Measurements from ENCODE around the gene ATOH8.

The ATOH8 gene
- long read RNA-seq = 0 reads

- DNase-seq (ENCODE audit: low read depth in 1 of 2, low spot score in 1 of 2) = peak in 1 of 2 experiments; percentile 75
- Histone ChIP-seq H3K27ac (replicated peaks) (no peak within 1 kb of the TSS), H3K27me3 (ENCODE audit: insufficient read depth, poor library complexity, severe bottlenecking) (peaks cover 32% of the 10 kb centered on the region), H3K4me3 (replicated peaks; ENCODE audit: insufficient read depth, low read length) (peak within 1 kb of the TSS; percentile 53)
- TF ChIP-seq SPI1 (IDR thresholded peaks at IDR 0.05; ENCODE audit: borderline replicate concordance, low read depth) = no peak
- TF ChIP-seq POLR2AphosphoS5 (IDR thresholded peaks at IDR 0.05; ENCODE audit: low read depth) = no peak
- TF ChIP-seq REST (IDR thresholded peaks at IDR 0.05; ENCODE audit: insufficient replicate concordance, low read depth) = no peak
- TF ChIP-seq GABPA (IDR thresholded peaks at IDR 0.05; ENCODE audit: low read depth) = no peak
- no peak for TF ChIP-seq CTCF (IDR thresholded peaks at IDR 0.05; ENCODE audit: insufficient read depth, low read length)
Observed at GRCh38 chr2:85753525-85754312, at the start of gene ATOH8. ATOH8 (plus strand) TSS chr2:85753991; CDS start chr2:85754190, 199 bp downstream.

GRCh38 chr2:85704038-85704437 lies 49.8 kb upstream of the ATOH8 start:
- H3K27ac ChIP-seq (replicated peaks) = peak overlapping the region; percentile 91
- no peak overlapping the region for H3K4me3 ChIP-seq (replicated peaks; ENCODE audit: insufficient read depth, low read length)
- H3K27me3 ChIP-seq (ENCODE audit: insufficient read depth, poor library complexity, severe bottlenecking) = no peaks in the 10 kb centered on the region
- TF ChIP-seq CTCF (IDR thresholded peaks at IDR 0.05; ENCODE audit: insufficient read depth, low read length) = no peak
- no peak for TF ChIP-seq SPI1 (IDR thresholded peaks at IDR 0.05; ENCODE audit: borderline replicate concordance, low read depth)
- no peak for TF ChIP-seq REST (IDR thresholded peaks at IDR 0.05; ENCODE audit: insufficient replicate concordance, low read depth)
- TF ChIP-seq POLR2AphosphoS5 (IDR thresholded peaks at IDR 0.05; ENCODE audit: low read depth) = no peak
- no peak for DNase-seq (ENCODE audit: low read depth in 1 of 2, low spot score in 1 of 2)

GRCh38 chr2:85704800-85705679 lies 48.8 kb upstream of the ATOH8 start:
- TF ChIP-seq SPI1 (IDR thresholded peaks at IDR 0.05; ENCODE audit: borderline replicate concordance, low read depth) = peak; percentile 72
- TF ChIP-seq POLR2AphosphoS5 (IDR thresholded peaks at IDR 0.05; ENCODE audit: low read depth) = no peak
- no peak for TF ChIP-seq REST (IDR thresholded peaks at IDR 0.05; ENCODE audit: insufficient replicate concordance, low read depth)
- no peak for TF ChIP-seq GABPA (IDR thresholded peaks at IDR 0.05; ENCODE audit: low read depth)
- no peak for TF ChIP-seq CTCF (IDR thresholded peaks at IDR 0.05; ENCODE audit: insufficient read depth, low read length)
- H3K27ac ChIP-seq (replicated peaks) = peak overlapping the region; percentile 91
- DNase-seq (ENCODE audit: low read depth in 1 of 2, low spot score in 1 of 2) = peak in 1 of 2 experiments; percentile 66
- H3K4me3 ChIP-seq (replicated peaks; ENCODE audit: insufficient read depth, low read length) = no peak overlapping the region
- H3K27me3 ChIP-seq (ENCODE audit: insufficient read depth, poor library complexity, severe bottlenecking) = no peaks in the 10 kb centered on the region
